ENCODE results near the gene PDSS2. TPM values are rescaled to one million over a fixed set of nuclear protein-coding genes. Genes with fewer than 3 reads are reported as not detected.
"Not testable (repeated sequence)": the region's sequence is repeated elsewhere in the genome, so short reads cannot be mapped to it uniquely, and the experiment has no call there.

Gene PDSS2
- total RNA-seq, 1 experiment from 2014 or later, result 16.1 TPM

DNA sequence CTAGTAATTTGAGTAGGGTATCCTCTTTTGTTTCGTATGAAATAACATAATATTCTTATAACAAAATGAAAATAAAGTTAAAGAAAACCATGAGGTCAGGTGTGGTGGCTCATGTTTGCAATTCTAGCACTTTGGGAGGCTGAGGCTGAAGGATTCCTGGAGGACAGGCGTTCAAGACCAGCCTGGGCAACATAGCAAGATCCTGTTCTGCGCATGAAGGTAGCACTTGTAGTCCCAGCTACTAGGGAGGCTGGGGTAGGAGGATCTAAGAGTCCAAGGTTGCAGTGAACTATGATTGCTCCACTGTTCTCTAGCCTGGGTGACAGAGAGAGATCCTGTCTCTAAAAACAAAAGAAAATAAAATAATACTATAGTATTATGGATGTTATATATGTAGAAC, 145.6 kb downstream of the PDSS2 start:
- BruUV-seq (replicated peaks), result no TSS peak
- Histone ChIP-seq H3K9me3 (ENCODE audit: low read depth, low read length, poor library complexity, severe bottlenecking) (no peaks in the 10 kb centered on the region), H3K27me3 (replicated peaks; ENCODE audit: insufficient read depth, low read depth, low read length, poor library complexity) (no peaks in the 10 kb centered on the region), H3K27ac (ENCODE audit: low read depth, low read length, poor library complexity, severe bottlenecking) (no peak overlapping the region), H3K4me1 (ENCODE audit: insufficient read depth, low read length, poor library complexity, severe bottlenecking) (no peaks in the 10 kb centered on the region), H3K36me3 (ENCODE audit: insufficient read depth, low read length, poor library complexity, severe bottlenecking) (no peaks in the 10 kb centered on the region), H3K4me3 (ENCODE audit: low read depth, low read length, poor library complexity, severe bottlenecking) (no peak overlapping the region)
- TF ChIP-seq, protein P1, sequence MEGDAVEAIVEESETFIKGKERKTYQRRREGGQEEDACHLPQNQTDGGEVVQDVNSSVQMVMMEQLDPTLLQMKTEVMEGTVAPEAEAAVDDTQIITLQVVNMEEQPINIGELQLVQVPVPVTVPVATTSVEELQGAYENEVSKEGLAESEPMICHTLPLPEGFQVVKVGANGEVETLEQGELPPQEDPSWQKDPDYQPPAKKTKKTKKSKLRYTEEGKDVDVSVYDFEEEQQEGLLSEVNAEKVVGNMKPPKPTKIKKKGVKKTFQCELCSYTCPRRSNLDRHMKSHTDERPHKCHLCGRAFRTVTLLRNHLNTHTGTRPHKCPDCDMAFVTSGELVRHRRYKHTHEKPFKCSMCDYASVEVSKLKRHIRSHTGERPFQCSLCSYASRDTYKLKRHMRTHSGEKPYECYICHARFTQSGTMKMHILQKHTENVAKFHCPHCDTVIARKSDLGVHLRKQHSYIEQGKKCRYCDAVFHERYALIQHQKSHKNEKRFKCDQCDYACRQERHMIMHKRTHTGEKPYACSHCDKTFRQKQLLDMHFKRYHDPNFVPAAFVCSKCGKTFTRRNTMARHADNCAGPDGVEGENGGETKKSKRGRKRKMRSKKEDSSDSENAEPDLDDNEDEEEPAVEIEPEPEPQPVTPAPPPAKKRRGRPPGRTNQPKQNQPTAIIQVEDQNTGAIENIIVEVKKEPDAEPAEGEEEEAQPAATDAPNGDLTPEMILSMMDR (conservative IDR thresholded peaks at IDR 0.05; ENCODE audit: low read depth, low read length), result no peak
- TF ChIP-seq EZH2 (IDR thresholded peaks at IDR 0.05; ENCODE audit: borderline replicate concordance, low read depth, low read length, poor library complexity, severe bottlenecking), result no peak
- ChIA-PET CTCF (no interaction called here), POLR2A (ENCODE audit: low non-redundant PET) (no interaction called here)
- DNase-seq (ENCODE audit: low spot score), result no peak
- intact Hi-C loops (cut with micrococcal nuclease; ENCODE audit: unreplicated experiment), result loop anchor here (10.0 kb wide), 1 partner anchor 151 kb away; no protein-coding TSS in a partner anchor

DNA sequence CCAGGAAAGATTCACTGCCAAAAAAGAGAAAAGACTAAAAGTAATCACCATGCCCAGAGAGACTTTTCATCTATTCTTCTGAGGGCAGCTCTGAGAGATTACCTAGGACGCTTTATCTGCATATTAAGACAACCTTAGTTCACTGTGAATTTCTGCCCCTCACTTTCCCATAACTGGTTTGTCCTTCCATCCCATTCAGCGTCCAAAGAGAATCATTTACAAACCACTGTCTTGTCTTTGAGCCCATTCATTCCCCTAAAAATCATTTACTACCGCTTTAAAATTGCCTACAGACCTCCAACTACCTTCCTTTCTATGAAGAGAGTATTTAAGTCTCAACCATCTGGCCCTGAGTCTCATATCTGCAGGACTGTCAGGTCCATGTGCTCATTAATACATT, 149.0 kb downstream of the PDSS2 start:
- ChIA-PET CTCF (no interaction called here), POLR2A (ENCODE audit: low non-redundant PET) (interaction anchor here (0.7 kb wide), 1 partner anchor 364 kb away, joined by 9 read pairs; no protein-coding TSS in a partner anchor)
- no peaks in the 10 kb centered on the region for H3K9me3 ChIP-seq (ENCODE audit: low read depth, low read length, poor library complexity, severe bottlenecking)
- no peak overlapping the region for H3K4me3 ChIP-seq (ENCODE audit: low read depth, low read length, poor library complexity, severe bottlenecking)
- TF ChIP-seq, protein P1 (conservative IDR thresholded peaks at IDR 0.05; ENCODE audit: low read depth, low read length), result no peak
- no peak for TF ChIP-seq EZH2 (IDR thresholded peaks at IDR 0.05; ENCODE audit: borderline replicate concordance, low read depth, low read length, poor library complexity, severe bottlenecking)
- no peaks in the 10 kb centered on the region for H3K27me3 ChIP-seq (replicated peaks; ENCODE audit: insufficient read depth, low read depth, low read length, poor library complexity)
- no peaks in the 10 kb centered on the region for H3K36me3 ChIP-seq (ENCODE audit: insufficient read depth, low read length, poor library complexity, severe bottlenecking)
- no peak overlapping the region for H3K27ac ChIP-seq (ENCODE audit: low read depth, low read length, poor library complexity, severe bottlenecking)
- no peak for DNase-seq (ENCODE audit: low spot score)
- no TSS peak for BruUV-seq (replicated peaks)
- intact Hi-C loops (cut with micrococcal nuclease; ENCODE audit: unreplicated experiment), result loop anchor here (10.0 kb wide), 1 partner anchor 154 kb away; no protein-coding TSS in a partner anchor
- H3K4me1 ChIP-seq (ENCODE audit: insufficient read depth, low read length, poor library complexity, severe bottlenecking), result peaks cover 7% of the 10 kb centered on the region

DNA sequence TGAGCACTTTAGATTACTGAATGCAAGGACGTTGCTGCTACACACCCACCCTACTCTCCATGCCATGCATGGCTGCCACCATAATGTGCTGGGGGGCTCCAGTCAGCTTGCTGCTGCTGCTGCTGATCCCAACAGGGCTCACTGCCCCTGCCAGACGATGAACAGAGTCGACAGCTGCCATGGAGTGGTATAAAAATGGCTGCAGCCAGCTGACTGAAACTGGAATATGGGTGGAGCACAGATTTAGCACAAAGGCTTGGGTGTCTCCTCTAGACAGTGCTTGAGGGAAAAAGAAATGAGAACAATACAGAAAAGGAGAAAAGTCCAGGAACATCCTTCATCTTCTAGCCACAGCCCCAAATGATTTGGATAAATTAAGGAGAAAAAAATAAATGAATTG, 150.7 kb downstream of the PDSS2 start:
- H3K9me3 ChIP-seq (ENCODE audit: low read depth, low read length, poor library complexity, severe bottlenecking), result no peaks in the 10 kb centered on the region
- no TSS peak for BruUV-seq (replicated peaks)
- no peak for DNase-seq (ENCODE audit: low spot score)
- H3K27ac ChIP-seq (ENCODE audit: low read depth, low read length, poor library complexity, severe bottlenecking), result no peak overlapping the region
- ChIA-PET CTCF (no interaction called here), POLR2A (ENCODE audit: low non-redundant PET) (no interaction called here)
- intact Hi-C loops (cut with micrococcal nuclease; ENCODE audit: unreplicated experiment), result no loop called here
- H3K4me1 ChIP-seq (ENCODE audit: insufficient read depth, low read length, poor library complexity, severe bottlenecking), result peaks cover 8% of the 10 kb centered on the region
- H3K36me3 ChIP-seq (ENCODE audit: insufficient read depth, low read length, poor library complexity, severe bottlenecking), result no peaks in the 10 kb centered on the region
- H3K4me3 ChIP-seq (ENCODE audit: low read depth, low read length, poor library complexity, severe bottlenecking), result no peak overlapping the region
- no peaks in the 10 kb centered on the region for H3K27me3 ChIP-seq (replicated peaks; ENCODE audit: insufficient read depth, low read depth, low read length, poor library complexity)
- TF ChIP-seq EZH2 (IDR thresholded peaks at IDR 0.05; ENCODE audit: borderline replicate concordance, low read depth, low read length, poor library complexity, severe bottlenecking), result no peak

DNA sequence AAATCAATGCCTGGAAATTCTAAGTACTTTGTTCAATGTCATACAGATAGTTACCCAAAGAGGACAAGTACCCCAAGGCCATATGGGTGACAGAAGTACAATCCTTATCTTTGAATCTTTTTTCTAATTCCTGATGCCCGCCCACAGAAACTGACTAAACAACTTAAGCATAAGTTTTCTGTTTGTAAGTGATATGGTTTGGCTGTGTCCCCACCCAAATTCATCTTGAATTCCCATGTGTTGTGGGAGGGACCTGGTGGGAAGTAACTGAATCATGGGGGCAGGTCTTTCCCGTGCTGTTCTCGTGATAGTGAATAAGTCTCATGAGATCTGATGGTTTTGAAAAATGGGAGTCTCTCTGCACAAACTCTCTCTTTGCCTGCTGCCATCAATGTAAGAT, 153.4 kb downstream of the PDSS2 start:
- H3K4me1 ChIP-seq (ENCODE audit: insufficient read depth, low read length, poor library complexity, severe bottlenecking); CTCF ChIA-PET; H3K4me3 ChIP-seq (ENCODE audit: low read depth, low read length, poor library complexity, severe bottlenecking); intact Hi-C loops (cut with micrococcal nuclease; ENCODE audit: unreplicated experiment); H3K9me3 ChIP-seq (ENCODE audit: low read depth, low read length, poor library complexity, severe bottlenecking); DNase-seq (ENCODE audit: low spot score); H3K27me3 ChIP-seq (replicated peaks; ENCODE audit: insufficient read depth, low read depth, low read length, poor library complexity); H3K36me3 ChIP-seq (ENCODE audit: insufficient read depth, low read length, poor library complexity, severe bottlenecking); BruUV-seq (replicated peaks); POLR2A ChIA-PET (ENCODE audit: low non-redundant PET); H3K27ac ChIP-seq (ENCODE audit: low read depth, low read length, poor library complexity, severe bottlenecking): not testable (repeated sequence)
